IMR-90 (cell line): Measurements from ENCODE around the gene CEP85. TPM values are rescaled to one million over a fixed set of nuclear protein-coding genes. Genes with fewer than 3 reads are reported as not detected.

ENCODE experiments used
- ATAC-seq: fragments of 200-7000 bp; cut with Tn5 transposase; 2 replicates; pipeline ENCODE4 v1.9.1; 2020; ENCODE audit warnings: low read depth, mild to moderate bottlenecking, moderate library complexity
- BruUV-seq: library from RNA; stranded (reverse); fragments of 400-500 nt; replicated peaks from 2 replicates; lab custom pipeline; 2021; lab: Mats Ljungman, UMichigan
- CTCF ChIA-PET: fragments of 300-600 bp; formaldehyde crosslinking; extraction: SDS; loops from one replicate; lab custom pipeline; 2021; ENCODE audit warnings: antibody characterized with exemption; lab: Yijun Ruan, JAX
- POLR2A ChIA-PET: fragments of 300-600 bp; sonication (Branson Sonifier 250); formaldehyde crosslinking; loops from one replicate; lab custom pipeline; 2022; ENCODE audit warnings: antibody characterized with exemption; ENCODE audit not compliant: unreplicated experiment; lab: Charles Lee
- DNase-seq: peaks from one replicate; pipeline ENCODE4 v3.0.0; 2013
- H2AFZ ChIP-seq: replicated peaks from 2 replicates; pipeline ENCODE3; 2013; ENCODE audit warnings: low read length, mild to moderate bottlenecking; ENCODE audit not compliant: poor library complexity
- H2AK5ac ChIP-seq: 2 replicates; pipeline ENCODE4 v1.6.1; 2013; ENCODE audit warnings: low read depth, low read length, inconsistent platforms
- H2AK9ac ChIP-seq: replicated peaks from 2 replicates; pipeline ENCODE3; 2013; ENCODE audit warnings: mild to moderate bottlenecking, low read depth, low read length, moderate library complexity; ENCODE audit not compliant: poor library complexity
- H2BK120ac ChIP-seq: 2 replicates; pipeline ENCODE4 v1.6.1; 2013; ENCODE audit warnings: low read depth, low read length, inconsistent platforms
- H2BK15ac ChIP-seq: 3 replicates; pipeline ENCODE4 v1.6.1; 2013; ENCODE audit warnings: low read depth, low read length, inconsistent platforms
- H2BK20ac ChIP-seq: 2 replicates; pipeline ENCODE4 v1.6.1; 2013; ENCODE audit warnings: low read depth, mild to moderate bottlenecking, inconsistent platforms, low read length, moderate library complexity
- H2BK5ac ChIP-seq: 2 replicates; pipeline ENCODE4 v1.6.1; 2013; ENCODE audit warnings: mild to moderate bottlenecking, low read depth, low read length, inconsistent platforms; ENCODE audit not compliant: poor library complexity, severe bottlenecking
- H3K14ac ChIP-seq: replicated peaks from 2 replicates; pipeline ENCODE4 v1.6.1; 2013; ENCODE audit warnings: low read depth, low read length, inconsistent platforms
- H3K18ac ChIP-seq: 2 replicates; pipeline ENCODE4 v1.6.1; 2013; ENCODE audit warnings: low read depth, low read length, control low read depth
- H3K23ac ChIP-seq: 2 replicates; pipeline ENCODE4 v1.6.1; 2013; ENCODE audit warnings: low read depth, low read length, inconsistent platforms
- H3K27ac ChIP-seq: 2 replicates; pipeline ENCODE4 v1.5.1; 2013; ENCODE audit warnings: mild to moderate bottlenecking, control low read depth, low read length; ENCODE audit not compliant: insufficient read depth
- H3K27me3 ChIP-seq: 2 replicates; pipeline ENCODE4 v1.6.1; 2013; ENCODE audit warnings: low read length; ENCODE audit not compliant: control insufficient read depth, insufficient read depth
- H3K36me3 ChIP-seq: 2 replicates; pipeline ENCODE4 v1.6.1; 2013; ENCODE audit warnings: low read length, mixed read lengths; ENCODE audit not compliant: control insufficient read depth, insufficient read depth
- H3K4ac ChIP-seq: 2 replicates; pipeline ENCODE4 v1.6.1; 2013; ENCODE audit warnings: low read depth, low read length, inconsistent platforms
- H3K4me1 ChIP-seq: 2 replicates; pipeline ENCODE4 v1.6.1; 2013; ENCODE audit warnings: low read length, mixed read lengths; ENCODE audit not compliant: control insufficient read depth, insufficient read depth
- H3K4me2 ChIP-seq: 2 replicates; pipeline ENCODE4 v1.6.1; 2013; ENCODE audit warnings: low read depth, mild to moderate bottlenecking, control low read depth, low read length, moderate library complexity
- H3K4me3 ChIP-seq: 2 replicates; pipeline ENCODE4 v1.5.1; 2013; ENCODE audit warnings: low read depth, mild to moderate bottlenecking, control low read depth, low read length, moderate library complexity; ENCODE audit not compliant: insufficient read depth
- H3K56ac ChIP-seq: 2 replicates; pipeline ENCODE4 v1.6.1; 2013; ENCODE audit warnings: low read length, inconsistent platforms; ENCODE audit not compliant: insufficient read depth; ENCODE audit errors: extremely low read depth
- H3K79me1 ChIP-seq, 2 experiments: 2 replicates each; pipeline ENCODE4 v1.6.1; 2013; ENCODE audit warnings: low read length in 2 of 2, inconsistent platforms in 1 of 2, low read depth in 1 of 2
- H3K9ac ChIP-seq: 2 replicates; pipeline ENCODE4 v1.6.1; 2013; ENCODE audit warnings: low read depth, low read length, control low read depth
- H3K9me1 ChIP-seq: 2 replicates; pipeline ENCODE4 v1.6.1; 2013; ENCODE audit warnings: low read length, inconsistent platforms; ENCODE audit not compliant: insufficient read depth
- H3K9me3 ChIP-seq: 2 replicates; pipeline ENCODE4 v1.6.1; 2013; ENCODE audit warnings: low read length; ENCODE audit not compliant: control insufficient read depth, insufficient read depth
- H4K20me1 ChIP-seq: 2 replicates; pipeline ENCODE4 v1.6.1; 2013; ENCODE audit warnings: low read length, inconsistent platforms; ENCODE audit not compliant: insufficient read depth
- H4K5ac ChIP-seq: 2 replicates; pipeline ENCODE4 v1.6.1; 2013; ENCODE audit warnings: mild to moderate bottlenecking, low read depth, low read length, control low read depth
- H4K8ac ChIP-seq, 2 experiments: 2 replicates each; pipeline ENCODE4 v1.6.1; 2013; ENCODE audit warnings: low read depth in 2 of 2, low read length in 2 of 2, control low read depth in 1 of 2, inconsistent platforms in 1 of 2
- H4K91ac ChIP-seq: 2 replicates; pipeline ENCODE4 v1.6.1; 2013; ENCODE audit warnings: low read depth, low read length, inconsistent platforms; ENCODE audit not compliant: insufficient read depth
- BHLHE40 ChIP-seq: fragments of 150-350 bp; IDR thresholded peaks from 2 replicates; pipeline ENCODE4 v1.6.1; 2016; ENCODE audit warnings: mild to moderate bottlenecking, low read depth, low read length
- ELK1 ChIP-seq: fragments of 150-350 bp; IDR thresholded peaks from 2 replicates; pipeline ENCODE4 v1.6.1; 2016; ENCODE audit warnings: low read depth, mild to moderate bottlenecking, low read length, moderate library complexity, borderline replicate concordance
- MAFK ChIP-seq: IDR thresholded peaks from 2 replicates; pipeline ENCODE4 v1.6.1; 2012; ENCODE audit warnings: low read depth, low read length, improper control_type of control experiment
- NFE2L2 ChIP-seq: fragments of 150-350 bp; IDR thresholded peaks from 2 replicates; pipeline ENCODE4 v1.6.1; 2016; ENCODE audit warnings: low read depth, mild to moderate bottlenecking, low read length
- POLR2A ChIP-seq: IDR thresholded peaks from 2 replicates; pipeline ENCODE4 v1.6.1; 2012; ENCODE audit warnings: mild to moderate bottlenecking, low read depth, low read length
- RAD21 ChIP-seq: IDR thresholded peaks from 2 replicates; pipeline ENCODE4 v1.6.1; 2012; ENCODE audit warnings: low read length, improper control_type of control experiment
- SMC3 ChIP-seq: fragments of 150-350 bp; IDR thresholded peaks from 2 replicates; pipeline ENCODE4 v1.6.1; 2016; ENCODE audit warnings: low read depth, mild to moderate bottlenecking, antibody characterized with exemption, low read length, moderate library complexity
- WGBS, 2 experiments: methylation state at CpG; one replicate each; pipeline versions ENCODE4 v1.1.5 to v1.1.7; 2013; ENCODE audit warnings: missing lambda C conversion rate in 2 of 2; ENCODE audit not compliant: insufficient read length in 1 of 2; ENCODE audit errors: extremely low coverage in 2 of 2; 5-methylcytosine and 5-hydroxymethylcytosine counted together
- dilution Hi-C: fragments of 300-500 bp; cut with HindIII; formaldehyde crosslinking; loops from one replicate; pipeline ENCODE4 v1.14.3; 2018; ENCODE audit warnings: low sequenced_read_pairs; ENCODE audit not compliant: unreplicated experiment
- in situ Hi-C: fragments of 300-500 bp; cut with MboI; formaldehyde crosslinking; loops from 3 replicates; pipeline ENCODE4 v1.14.3; 2019; ENCODE audit warnings: low sequenced_read_pairs, inconsistent platforms, mixed read lengths
- intact Hi-C: fragments of 100-400 bp; cut with micrococcal nuclease; formaldehyde crosslinking; loops from 2 replicates; pipeline ENCODE4 v1.10.0; 2022
- polyA plus RNA-seq, 3 experiments: library from polyadenylated mRNA; depleted of rRNA; stranded (reverse); fragments of >200 nt; gene quantifications; 2 replicates each; pipeline ENCODE4 v1.2.3, GENCODE V29; 2012; ENCODE audit warnings: low replicate concordance in 1 of 3
- total RNA-seq: library from RNA; depleted of rRNA; stranded (reverse); fragments of >200 nt; gene quantifications from 2 replicates; pipeline ENCODE4 v1.2.3, GENCODE V29; 2012

Gene CEP85
- total and polyA plus RNA-seq, 2 of the 4 experiments (the other 2 are of a cell fraction), result 11.5 to 11.8 TPM

- no peak for ATAC-seq
- intact Hi-C loops (no loop called here), dilution Hi-C loops (no loop called here), in situ Hi-C loops (no loop called here)
- Histone ChIP-seq H2BK15ac (no peak overlapping the region), H3K9ac (no peak overlapping the region), H3K56ac (no peak overlapping the region), H3K9me3 (peaks cover 5% of the 10 kb centered on the region), H3K23ac (no peak overlapping the region), H4K91ac (no peak overlapping the region), H4K8ac (no peak overlapping the region), H4K5ac (no peak overlapping the region), H3K4me2 (no peak overlapping the region), H3K18ac (no peak overlapping the region), H2BK5ac (no peak overlapping the region), H3K27ac (no peak overlapping the region), H3K79me1 (peaks cover 3 to 7% of the 10 kb centered on the region in 2 experiments; a peak in 1 of 4 replicates), H2AK5ac (no peak overlapping the region), H3K14ac (no peak overlapping the region), H4K20me1 (no peaks in the 10 kb centered on the region), H3K4me3 (no peak overlapping the region), H2AK9ac (no peak overlapping the region), H3K27me3 (no peaks in the 10 kb centered on the region), H3K4ac (no peak overlapping the region), H2BK20ac (no peak overlapping the region), H3K36me3 (peaks cover 7% of the 10 kb centered on the region; the same call in 1 of the 2 replicates), H2BK120ac (no peak overlapping the region), H2AFZ (no peak overlapping the region), H3K4me1 (no peaks in the 10 kb centered on the region), H3K9me1 (no peaks in the 10 kb centered on the region)
- ChIA-PET POLR2A (no interaction called here), CTCF (no interaction called here)
- TF ChIP-seq SMC3 (no peak), BHLHE40 (no peak), ELK1 (no peak), NFE2L2 (no peak), POLR2A (no peak), RAD21 (no peak), MAFK (no peak)
- DNase-seq, result no peak
- no TSS peak for BruUV-seq
- no CpG with 5 or more reads among the region's 4 CpGs for WGBS, 2 experiments
Observed at GRCh38 chr1:26269198-26269550, 35.2 kb downstream of the CEP85 start.
